Liver (tissue), 9 donors: Measurements from ENCODE around the gene KLK10. TPM values are rescaled to one million over a fixed set of nuclear protein-coding genes. Genes with fewer than 3 reads are reported as not detected.

ENCODE experiments used
- DNase-seq: peaks from one replicate; pipeline ENCODE4 v3.0.0-alpha.2; 2017; ENCODE audit warnings: low spot score
- H3K27ac ChIP-seq, 2 donors: one replicate each; pipeline ENCODE4 v1.7.0; 2013; ENCODE audit warnings: inconsistent platforms in 2 of 2, low read length in 2 of 2, control low read depth in 1 of 2, low read depth in 1 of 2, mild to moderate bottlenecking in 1 of 2
- H3K27me3 ChIP-seq, 4 donors: one replicate each; pipeline versions ENCODE4 v1.6.1 to v1.7.0; 2013; ENCODE audit warnings: low read length in 3 of 4, inconsistent platforms in 1 of 4, mild to moderate bottlenecking in 1 of 4, moderate library complexity in 1 of 4; ENCODE audit not compliant: control insufficient read depth in 4 of 4, insufficient read depth in 4 of 4
- H3K36me3 ChIP-seq, 4 donors: one replicate each; pipeline versions ENCODE4 v1.6.1 to v1.7.0; 2013; ENCODE audit warnings: low read length in 3 of 4, mild to moderate bottlenecking in 3 of 4, low read depth in 1 of 4, moderate library complexity in 1 of 4; ENCODE audit not compliant: control insufficient read depth in 4 of 4, insufficient read depth in 3 of 4
- H3K4me1 ChIP-seq, 4 donors: one replicate each; pipeline versions ENCODE4 v1.6.1 to v1.7.0; 2013; ENCODE audit warnings: low read length in 3 of 4, mild to moderate bottlenecking in 3 of 4, moderate library complexity in 1 of 4; ENCODE audit not compliant: control insufficient read depth in 4 of 4, insufficient read depth in 4 of 4
- H3K4me3 ChIP-seq, 3 donors: one replicate each; pipeline versions ENCODE4 v1.6.1 to v1.7.0; 2013; ENCODE audit warnings: low read length in 3 of 3, control low read depth in 1 of 3, low read depth in 1 of 3, mild to moderate bottlenecking in 1 of 3
- H3K9ac ChIP-seq, 2 donors: one replicate each; pipeline ENCODE4 v1.7.0; 2013; ENCODE audit warnings: low read length in 2 of 2, mild to moderate bottlenecking in 2 of 2, moderate library complexity in 2 of 2, control low read depth in 1 of 2, low read depth in 1 of 2
- H3K9me3 ChIP-seq, 4 donors: one replicate each; pipeline versions ENCODE4 v1.6.1 to v1.7.0; 2013; ENCODE audit warnings: low read length in 3 of 4; ENCODE audit not compliant: control insufficient read depth in 4 of 4
- ATF3 ChIP-seq: IDR thresholded peaks from 2 replicates; pipeline ENCODE4 v1.6.1; 2016; ENCODE audit warnings: antibody characterized with exemption
- CTCF ChIP-seq: fragments of 150-350 bp; IDR thresholded peaks from 2 replicates; pipeline ENCODE4 v1.5.1; 2017; ENCODE audit warnings: improper control_type of control experiment, low read depth, low read length; ENCODE audit not compliant: missing input control
- EGR1 ChIP-seq, 2 donors: IDR thresholded peaks; 2 replicates each; pipeline ENCODE4 v1.6.1; 2016 to 2018; ENCODE audit warnings: antibody characterized with exemption in 2 of 2, low read depth in 2 of 2
- FOXA1 ChIP-seq: IDR thresholded peaks from 2 replicates; pipeline ENCODE4 v1.6.1; 2016; ENCODE audit warnings: antibody characterized with exemption
- FOXA2 ChIP-seq: IDR thresholded peaks from 2 replicates; pipeline ENCODE4 v1.6.1; 2016; ENCODE audit warnings: antibody characterized with exemption
- GABPA ChIP-seq, 2 donors: IDR thresholded peaks in 1 of 2; conservative IDR thresholded peaks in 1 of 2; 2 replicates each; pipeline ENCODE4 v1.6.1; 2016; ENCODE audit warnings: antibody characterized with exemption in 2 of 2, mild to moderate bottlenecking in 1 of 2, moderate library complexity in 1 of 2
- HNF4A ChIP-seq, 2 donors: conservative IDR thresholded peaks; 2 replicates each; pipeline ENCODE4 v1.6.1; 2016; ENCODE audit warnings: antibody characterized with exemption in 2 of 2, mild to moderate bottlenecking in 2 of 2
- HNF4G ChIP-seq: IDR thresholded peaks from 2 replicates; pipeline ENCODE4 v1.6.1; 2016; ENCODE audit warnings: antibody characterized with exemption
- JUND ChIP-seq, 2 donors: IDR thresholded peaks; 2 replicates each; pipeline ENCODE4 v1.6.1; 2016; ENCODE audit warnings: antibody characterized with exemption in 2 of 2
- MAX ChIP-seq: IDR thresholded peaks from 2 replicates; pipeline ENCODE4 v1.6.1; 2016; ENCODE audit warnings: antibody characterized with exemption
- NR2F2 ChIP-seq: IDR thresholded peaks from 2 replicates; pipeline ENCODE4 v1.6.1; 2016; ENCODE audit warnings: antibody characterized with exemption
- RAD21 ChIP-seq, 2 donors: IDR thresholded peaks; 2 replicates each; pipeline ENCODE4 v1.6.1; 2016; ENCODE audit warnings: antibody characterized with exemption in 2 of 2, mild to moderate bottlenecking in 2 of 2
- REST ChIP-seq: IDR thresholded peaks from 2 replicates; pipeline ENCODE4 v1.6.1; 2016; ENCODE audit warnings: antibody characterized with exemption, mild to moderate bottlenecking
- RXRA ChIP-seq, 2 donors: IDR thresholded peaks; 2 replicates each; pipeline ENCODE4 v1.6.1; 2017 to 2018; ENCODE audit warnings: antibody characterized with exemption in 2 of 2, mild to moderate bottlenecking in 1 of 2
- SP1 ChIP-seq: IDR thresholded peaks from 2 replicates; pipeline ENCODE4 v1.6.1; 2018; ENCODE audit warnings: antibody characterized with exemption, mild to moderate bottlenecking
- TAF1 ChIP-seq: conservative IDR thresholded peaks from 2 replicates; pipeline ENCODE4 v1.6.1; 2016; ENCODE audit warnings: antibody characterized with exemption, mild to moderate bottlenecking
- YY1 ChIP-seq: IDR thresholded peaks from 2 replicates; pipeline ENCODE4 v1.6.1; 2016; ENCODE audit warnings: antibody characterized with exemption, mild to moderate bottlenecking
- ZBTB33 ChIP-seq: IDR thresholded peaks from 2 replicates; pipeline ENCODE4 v1.6.1; 2016; ENCODE audit warnings: antibody characterized with exemption
- WGBS: extraction: QIAGEN DNeasy Blood & Tissue Kit; methylation state at CpG from one replicate; pipeline ENCODE4 v1.1.7; 2013; 5-methylcytosine and 5-hydroxymethylcytosine counted together
- polyA plus RNA-seq, 2 donors: library from polyadenylated mRNA; stranded (reverse) in 1 of 2; unstranded in 1 of 2; fragments of 200-250 nt in 1 of 2; fragments of >200 nt in 1 of 2; fragmentation: Nextera tagmentation in 1 of 2; extraction: Ambion mirVana in 1 of 2; gene quantifications; one replicate each; pipeline versions ENCODE4 v1.2.1 to v1.2.3, GENCODE V29; 2013 to 2015
- total RNA-seq, 2 donors: library from RNA; depleted of rRNA; stranded (reverse); fragments of >200 nt; gene quantifications; one replicate each; pipeline ENCODE4 v1.2.3, GENCODE V29; 2014
- donor health status: healthy.
- donor health status: healthy.
- donor health status: healthy.
- donor health status: healthy.
- donor health status: healthy.

Gene KLK10
- total and polyA plus RNA-seq, 4 donors, result 0.06 TPM; not detected in 3

GRCh38 chr19:51003316-51003715 lies 16.2 kb downstream of the KLK10 start:
- Histone ChIP-seq H3K27me3 (peaks cover 0 to 4% (median under 1%) of the 10 kb centered on the region in 4 donors), H3K36me3 (no peaks in the 10 kb centered on the region), H3K27ac (no peak overlapping the region), H3K9ac (no peak overlapping the region), H3K4me1 (no peaks in the 10 kb centered on the region), H3K9me3 (no peaks in the 10 kb centered on the region), H3K4me3 (no peak overlapping the region)
- WGBS, result 77% methylated on average over 7 of the region's 7 CpGs
- TF ChIP-seq JUND (IDR thresholded peaks at IDR 0.05) (no peak), ZBTB33 (no peak), NR2F2 (no peak), YY1 (no peak), FOXA1 (no peak), FOXA2 (no peak), MAX (no peak), SP1 (no peak), CTCF (no peak), ATF3 (no peak), RAD21 (IDR thresholded peaks at IDR 0.05) (no peak), RXRA (IDR thresholded peaks at IDR 0.05) (no peak), HNF4G (no peak), EGR1 (IDR thresholded peaks at IDR 0.05; ENCODE audit: low read depth in 2 of 2) (no peak), TAF1 (no peak), GABPA (IDR thresholded peaks at IDR 0.05 in 1 of 2, conservative IDR thresholded peaks at IDR 0.05 in 1 of 2) (no peak), REST (no peak), HNF4A (conservative IDR thresholded peaks at IDR 0.05) (no peak)
- DNase-seq, result no peak
